ENCODE results near the gene CRB2.

CRB2 gene

GRCh38 chr9:123355761-123356431 is at the start of gene CRB2:
Gene CRB2 (plus strand): TSS chr9:123356197. CDS start chr9:123356261, 64 bp downstream.
- H4K20me1 ChIP-seq (ENCODE audit: insufficient read depth, low read length), result no peaks in the 10 kb centered on the region
- H3K27ac ChIP-seq (ENCODE audit: low read length), result no peak within 1 kb of the TSS
- H3K9me2 ChIP-seq (replicated peaks; ENCODE audit: insufficient read depth, low read length), result no peaks in the 10 kb centered on the region
- H3K4me2 ChIP-seq (ENCODE audit: low read depth, low read length), result no peak within 1 kb of the TSS
- no peak within 1 kb of the TSS for H2AFZ ChIP-seq (ENCODE audit: low read length)
- TF ChIP-seq CTCF (IDR thresholded peaks at IDR 0.05; ENCODE audit: low read length) (no peak), EZH2phosphoT487 (IDR thresholded peaks at IDR 0.05; ENCODE audit: low read length) (no peak), EZH2 (optimal IDR thresholded peaks at IDR 0.05; ENCODE audit: low read depth, low read length) (no peak)
- no peaks in the 10 kb centered on the region for H3F3A ChIP-seq (ENCODE audit: insufficient read depth, low read length)
- no peaks in the 10 kb centered on the region for H3K36me3 ChIP-seq (replicated peaks; ENCODE audit: insufficient read depth, low read length)
- no peak for DNase-seq
- peaks cover 17% of the 10 kb centered on the region for H3K4me1 ChIP-seq (ENCODE audit: low read length)
- no peaks in the 10 kb centered on the region for H3K9me3 ChIP-seq (replicated peaks; ENCODE audit: insufficient read depth, low read length)
- no peaks in the 10 kb centered on the region for H3K79me2 ChIP-seq (ENCODE audit: low read length)
- H3K27me3 ChIP-seq (replicated peaks; ENCODE audit: insufficient read depth, low read length), result no peaks in the 10 kb centered on the region
- H3K4me3 ChIP-seq (ENCODE audit: low read length), result no peak within 1 kb of the TSS
- no peak within 1 kb of the TSS for H3K9ac ChIP-seq (ENCODE audit: low read length)

- H3K79me2 ChIP-seq (ENCODE audit: low read length), result no peaks in the 10 kb centered on the region
- H3K4me2 ChIP-seq (ENCODE audit: low read depth, low read length), result no peak overlapping the region
Observed at GRCh38 chr9:123309611-123310010, 46.4 kb upstream of the CRB2 start.

GRCh38 chr9:123310551-123311249 is 45.3 kb upstream of the CRB2 start:
- Histone ChIP-seq H3K9ac (ENCODE audit: low read length) (no peak overlapping the region), H3K36me3 (replicated peaks; ENCODE audit: insufficient read depth, low read length) (no peaks in the 10 kb centered on the region), H3K4me1 (ENCODE audit: low read length) (no peaks in the 10 kb centered on the region), H3K79me2 (ENCODE audit: low read length) (no peaks in the 10 kb centered on the region), H3K27me3 (replicated peaks; ENCODE audit: insufficient read depth, low read length) (no peaks in the 10 kb centered on the region), H3F3A (ENCODE audit: insufficient read depth, low read length) (no peaks in the 10 kb centered on the region), H3K9me3 (replicated peaks; ENCODE audit: insufficient read depth, low read length) (no peaks in the 10 kb centered on the region), H3K27ac (ENCODE audit: low read length) (no peak overlapping the region), H3K4me2 (ENCODE audit: low read depth, low read length) (no peak overlapping the region), H3K9me2 (replicated peaks; ENCODE audit: insufficient read depth, low read length) (no peaks in the 10 kb centered on the region), H4K20me1 (ENCODE audit: insufficient read depth, low read length) (no peaks in the 10 kb centered on the region), H3K4me3 (ENCODE audit: low read length) (no peak overlapping the region), H2AFZ (ENCODE audit: low read length) (no peak overlapping the region)
- DNase-seq, result no peak
- TF ChIP-seq CTCF (IDR thresholded peaks at IDR 0.05; ENCODE audit: low read length) (no peak), EZH2phosphoT487 (IDR thresholded peaks at IDR 0.05; ENCODE audit: low read length) (no peak), EZH2 (optimal IDR thresholded peaks at IDR 0.05; ENCODE audit: low read depth, low read length) (no peak)

More at GRCh38 chr9:123309611-123310010, 46.4 kb upstream of the CRB2 start:
- Histone ChIP-seq H3K36me3 (replicated peaks; ENCODE audit: insufficient read depth, low read length) (no peaks in the 10 kb centered on the region), H3K4me1 (ENCODE audit: low read length) (no peaks in the 10 kb centered on the region), H4K20me1 (ENCODE audit: insufficient read depth, low read length) (no peaks in the 10 kb centered on the region), H3K27me3 (replicated peaks; ENCODE audit: insufficient read depth, low read length) (no peaks in the 10 kb centered on the region), H3F3A (ENCODE audit: insufficient read depth, low read length) (no peaks in the 10 kb centered on the region), H3K27ac (ENCODE audit: low read length) (no peak overlapping the region), H3K4me3 (ENCODE audit: low read length) (no peak overlapping the region), H2AFZ (ENCODE audit: low read length) (no peak overlapping the region), H3K9me2 (replicated peaks; ENCODE audit: insufficient read depth, low read length) (no peaks in the 10 kb centered on the region), H3K9me3 (replicated peaks; ENCODE audit: insufficient read depth, low read length) (no peaks in the 10 kb centered on the region), H3K9ac (ENCODE audit: low read length) (no peak overlapping the region)
- DNase-seq, result no peak
- TF ChIP-seq EZH2 (optimal IDR thresholded peaks at IDR 0.05; ENCODE audit: low read depth, low read length) (no peak), EZH2phosphoT487 (IDR thresholded peaks at IDR 0.05; ENCODE audit: low read length) (no peak), CTCF (IDR thresholded peaks at IDR 0.05; ENCODE audit: low read length) (no peak)

All from MM.1S (cell line).